Ovary (tissue), 9 donors: ENCODE data around the gene URGCP. TPM values are rescaled to one million over a fixed set of nuclear protein-coding genes. Genes with fewer than 3 reads are reported as not detected.
"Not testable (repeated sequence)": the region's sequence is repeated elsewhere in the genome, so short reads cannot be mapped to it uniquely, and the experiment has no call there.

Experiments used
- DNase-seq, 5 donors: peaks; one replicate each; pipeline ENCODE4 v3.0.0-alpha.2; 2019 to 2020
- H3K27ac ChIP-seq, 2 donors: fragments of 200-600 bp; one replicate each; pipeline versions ENCODE4 v1.5.1 to v1.8.0; 2019 to 2022
- H3K27me3 ChIP-seq: fragments of 200-600 bp; one replicate; pipeline ENCODE4 v1.8.0; 2022
- H3K36me3 ChIP-seq: fragments of 200-600 bp; sonication (generic); one replicate; pipeline ENCODE4 v1.5.1; 2019
- H3K4me1 ChIP-seq: one replicate; pipeline ENCODE4 v1.8.1; 2013; ENCODE audit warnings: mild to moderate bottlenecking, moderate library complexity; ENCODE audit not compliant: insufficient read depth
- H3K4me3 ChIP-seq: fragments of 200-600 bp; sonication (generic); one replicate; pipeline ENCODE4 v1.5.1; 2017
- H3K9me3 ChIP-seq, 2 donors: fragments of 200-600 bp in 1 of 2; sonication (generic) in 1 of 2; one replicate each; pipeline versions ENCODE4 v1.5.1 to v1.8.1; 2013 to 2019; ENCODE audit warnings: mild to moderate bottlenecking in 1 of 2, moderate library complexity in 1 of 2
- EP300 ChIP-seq: sonication (generic); formaldehyde crosslinking; IDR thresholded peaks from one replicate; pipeline ENCODE4 v1.6.1; 2017; ENCODE audit warnings: antibody characterized with exemption
- POLR2A ChIP-seq: fragments of 450-650 bp; IDR thresholded peaks from one replicate; pipeline ENCODE4 v1.6.1; 2017; ENCODE audit warnings: antibody characterized with exemption, mild to moderate bottlenecking, moderate library complexity
- WGBS, 3 donors: extraction: QIAGEN DNeasy Blood & Tissue Kit in 1 of 3; methylation state at CpG; one replicate each; pipeline versions ENCODE4 v1.1.5 to v1.1.7; 2013 to 2017; 5-methylcytosine and 5-hydroxymethylcytosine counted together
- intact Hi-C, 4 donors: fragments of 100-400 bp; cut with DNase I; formaldehyde crosslinking; loops; one replicate each; pipeline versions ENCODE4 v1.11.0 to v1.15.1; 2022 to 2023
- polyA plus RNA-seq, 2 donors: library from polyadenylated mRNA; stranded (reverse); fragments of 200-250 nt in 1 of 2; fragments of 350-450 nt in 1 of 2; fragmentation: Illumina TruSeq in 1 of 2; extraction: RNeasy Lipid Tissue Mini Kit (QIAGEN cat#74804) in 1 of 2; gene quantifications; one replicate each; pipeline ENCODE4 v1.2.3, GENCODE V29; 2013 to 2014
- total RNA-seq, 7 donors: library from RNA; depleted of rRNA in 2 of 7; stranded (reverse); fragments of >200 nt in 2 of 7; fragmentation: NEBNext Ultra II Directional in 3 of 7; extraction: Animal tissue kit (Norgen Biotek cat#: 25700) in 3 of 7; gene quantifications; one replicate each; pipeline versions ENCODE4 v1.1.0 to v1.2.4, GENCODE V29; 2016 to 2023
- TF ChIP-seq, protein P1 (sequence below), 3 donors: fragments of 450-650 bp in 2 of 3; fragments of 200-600 bp in 1 of 3; IDR thresholded peaks; one replicate each; pipeline versions ENCODE4 v1.5.1 to v1.8.0; 2016 to 2022; ENCODE audit warnings: antibody characterized with exemption in 3 of 3, mild to moderate bottlenecking in 1 of 3
- donor health status: DM: no; HTN: no; CAD: no; lungs with moderate emphysema.
- donor health status: DM: no; HTN: no; CAD: no.
- donor health status: Bipolar disorder and iron deficiency.
- donor health status: DM: yes; HTN: yes; CAD: no.
- donor health status: DM: no; HTN: no; CAD: no.
- donor health status: DM: yes; HTN: yes; CAD: no.

URGCP gene
- total and polyA plus RNA-seq, 9 donors: 19.3 to 55.1 (median 38.8) TPM

- WGBS, 3 donors: 93 to 94% (median 93%) methylated on average over 5 of the region's 5 CpGs
- Histone ChIP-seq H3K9me3 (no peaks in the 10 kb centered on the region), H3K4me1 (peaks cover 12% of the 10 kb centered on the region), H3K27me3 (no peaks in the 10 kb centered on the region), H3K36me3 (no peaks in the 10 kb centered on the region), H3K4me3 (no peak overlapping the region), H3K27ac (no peak overlapping the region)
- TF ChIP-seq POLR2A (no peak), EP300 (no peak)
- TF ChIP-seq, protein P1, sequence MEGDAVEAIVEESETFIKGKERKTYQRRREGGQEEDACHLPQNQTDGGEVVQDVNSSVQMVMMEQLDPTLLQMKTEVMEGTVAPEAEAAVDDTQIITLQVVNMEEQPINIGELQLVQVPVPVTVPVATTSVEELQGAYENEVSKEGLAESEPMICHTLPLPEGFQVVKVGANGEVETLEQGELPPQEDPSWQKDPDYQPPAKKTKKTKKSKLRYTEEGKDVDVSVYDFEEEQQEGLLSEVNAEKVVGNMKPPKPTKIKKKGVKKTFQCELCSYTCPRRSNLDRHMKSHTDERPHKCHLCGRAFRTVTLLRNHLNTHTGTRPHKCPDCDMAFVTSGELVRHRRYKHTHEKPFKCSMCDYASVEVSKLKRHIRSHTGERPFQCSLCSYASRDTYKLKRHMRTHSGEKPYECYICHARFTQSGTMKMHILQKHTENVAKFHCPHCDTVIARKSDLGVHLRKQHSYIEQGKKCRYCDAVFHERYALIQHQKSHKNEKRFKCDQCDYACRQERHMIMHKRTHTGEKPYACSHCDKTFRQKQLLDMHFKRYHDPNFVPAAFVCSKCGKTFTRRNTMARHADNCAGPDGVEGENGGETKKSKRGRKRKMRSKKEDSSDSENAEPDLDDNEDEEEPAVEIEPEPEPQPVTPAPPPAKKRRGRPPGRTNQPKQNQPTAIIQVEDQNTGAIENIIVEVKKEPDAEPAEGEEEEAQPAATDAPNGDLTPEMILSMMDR (IDR thresholded peaks at IDR 0.05): no peak
- no peak for DNase-seq
- intact Hi-C loops: no loop called here
These were observed 3.8 kb downstream of the URGCP start for GRCh38 chr7:43902542-43903054.

- H3K27ac ChIP-seq, H3K9me3 ChIP-seq, intact Hi-C loops, H3K27me3 ChIP-seq, H3K4me3 ChIP-seq, DNase-seq, H3K4me1 ChIP-seq, H3K36me3 ChIP-seq: not testable (repeated sequence)
- 89 to 97% (median 93%) methylated on average over 2 of the region's 2 CpGs for WGBS, 3 donors
These were observed 7.8 kb downstream of the URGCP start for GRCh38 chr7:43898571-43898970.

- 92 to 94% (median 94%) methylated on average over 8 of the region's 8 CpGs for WGBS, 3 donors
- no peak overlapping the region for H3K4me3 ChIP-seq
- H3K4me1 ChIP-seq: peaks cover 9% of the 10 kb centered on the region
- DNase-seq: no peak
- H3K27me3 ChIP-seq: no peaks in the 10 kb centered on the region
- intact Hi-C loops: no loop called here
- H3K36me3 ChIP-seq: no peaks in the 10 kb centered on the region
- H3K9me3 ChIP-seq: no peaks in the 10 kb centered on the region
- H3K27ac ChIP-seq: no peak overlapping the region
- TF ChIP-seq POLR2A (no peak), EP300 (no peak)
- TF ChIP-seq, protein P1 (IDR thresholded peaks at IDR 0.05): no peak
These were observed 10.5 kb downstream of the URGCP start for GRCh38 chr7:43895847-43896415.

DNA sequence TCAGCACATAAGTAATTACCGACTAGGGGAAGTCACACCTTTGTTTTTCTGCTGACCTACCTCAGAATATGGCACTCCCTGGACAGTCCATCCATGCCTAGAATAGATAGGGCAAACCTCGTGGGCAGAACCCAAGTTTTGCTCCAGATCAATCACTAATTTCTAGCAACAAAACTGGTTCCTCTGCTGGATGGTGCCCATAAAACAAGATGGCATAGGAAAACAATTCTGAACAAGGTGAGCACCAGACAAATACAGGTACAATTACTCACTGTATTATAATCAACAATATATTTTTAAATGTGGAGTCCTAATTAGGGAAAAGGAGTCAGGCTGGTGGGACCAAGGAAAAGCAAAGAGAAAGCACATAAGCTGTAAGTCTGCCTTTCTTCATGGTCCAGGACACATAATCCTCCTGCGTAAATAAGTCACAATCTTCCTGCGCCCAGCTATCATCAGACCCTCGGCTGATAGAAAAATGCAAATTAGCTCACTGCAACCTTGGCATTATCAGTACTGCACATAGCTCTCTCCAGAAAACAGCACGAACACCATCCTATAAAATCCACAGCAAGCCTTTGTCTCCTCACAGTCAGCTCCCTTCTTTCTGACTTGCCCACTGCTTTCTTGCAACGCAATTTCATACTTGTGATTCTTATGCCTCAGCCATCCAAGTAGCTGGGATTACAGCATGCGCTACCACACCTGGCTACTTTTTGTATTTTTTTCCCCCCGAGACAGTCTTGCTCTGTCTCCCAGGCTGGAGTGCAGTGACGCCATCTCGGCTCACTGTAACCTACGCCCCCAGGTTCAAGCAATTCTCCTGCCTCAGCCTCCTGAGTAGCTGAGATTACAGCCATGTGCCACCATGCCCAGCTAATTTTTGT, 15.1 kb downstream of the URGCP start:
- no peak for DNase-seq
- no peak overlapping the region for H3K27ac ChIP-seq
- H3K9me3 ChIP-seq: no peaks in the 10 kb centered on the region
- no peaks in the 10 kb centered on the region for H3K36me3 ChIP-seq
- H3K4me1 ChIP-seq: peaks cover 15% of the 10 kb centered on the region
- TF ChIP-seq, protein P1 (IDR thresholded peaks at IDR 0.05): no peak
- no peak for TF ChIP-seq POLR2A
- no peak for TF ChIP-seq EP300
- no peaks in the 10 kb centered on the region for H3K27me3 ChIP-seq
- WGBS, 3 donors: 62 to 72% (median 62%) methylated on average over 12 of the region's 12 CpGs
- no peak overlapping the region for H3K4me3 ChIP-seq
- intact Hi-C loops: no loop called here

- Histone ChIP-seq H3K4me3 (no peak overlapping the region), H3K27me3 (no peaks in the 10 kb centered on the region), H3K27ac (no peak overlapping the region), H3K4me1 (peaks cover 15% of the 10 kb centered on the region), H3K9me3 (no peaks in the 10 kb centered on the region), H3K36me3 (no peaks in the 10 kb centered on the region)
- TF ChIP-seq EP300 (no peak), POLR2A (no peak)
- TF ChIP-seq, protein P1 (IDR thresholded peaks at IDR 0.05): no peak
- DNase-seq: no peak
- WGBS, 3 donors: 92 to 96% (median 94%) methylated on average over 6 of the region's 6 CpGs
- intact Hi-C loops: no loop called here
These were observed 15.9 kb downstream of the URGCP start for GRCh38 chr7:43890468-43890867.
